Ramos (cell line): Measurements from ENCODE around the gene SACS.
"Not testable (repeated sequence)": the region's sequence is repeated elsewhere in the genome, so short reads cannot be mapped to it uniquely, and the experiment has no call there.

Experiments
- in situ Hi-C: fragments of 300-500 bp; cut with MboI; formaldehyde crosslinking; loops from one replicate; pipeline ENCODE4 v1.14.3; 2022; ENCODE audit warnings: low sequenced_read_pairs; ENCODE audit not compliant: unreplicated experiment

Gene SACS

DNA sequence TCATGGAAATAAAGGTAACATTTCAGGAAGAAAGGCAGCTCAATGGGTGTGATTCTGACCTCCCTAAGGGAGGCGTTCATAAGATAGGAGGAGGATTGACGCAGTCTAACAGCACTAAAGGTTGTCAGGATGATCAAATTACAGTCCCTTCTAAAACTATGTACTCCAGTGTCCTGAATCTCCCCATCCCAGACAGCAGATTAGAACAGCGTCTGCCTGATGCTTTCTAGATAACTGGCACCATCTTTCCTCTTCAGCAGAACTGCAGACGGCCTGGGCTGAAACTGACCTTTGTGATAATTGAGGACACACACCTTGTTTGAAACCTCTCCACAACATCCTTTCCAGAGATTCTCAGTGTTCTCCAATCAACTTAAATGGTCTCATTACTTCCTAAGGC lies 25.5 kb upstream of the SACS start:
- in situ Hi-C loops, result no loop called here

DNA sequence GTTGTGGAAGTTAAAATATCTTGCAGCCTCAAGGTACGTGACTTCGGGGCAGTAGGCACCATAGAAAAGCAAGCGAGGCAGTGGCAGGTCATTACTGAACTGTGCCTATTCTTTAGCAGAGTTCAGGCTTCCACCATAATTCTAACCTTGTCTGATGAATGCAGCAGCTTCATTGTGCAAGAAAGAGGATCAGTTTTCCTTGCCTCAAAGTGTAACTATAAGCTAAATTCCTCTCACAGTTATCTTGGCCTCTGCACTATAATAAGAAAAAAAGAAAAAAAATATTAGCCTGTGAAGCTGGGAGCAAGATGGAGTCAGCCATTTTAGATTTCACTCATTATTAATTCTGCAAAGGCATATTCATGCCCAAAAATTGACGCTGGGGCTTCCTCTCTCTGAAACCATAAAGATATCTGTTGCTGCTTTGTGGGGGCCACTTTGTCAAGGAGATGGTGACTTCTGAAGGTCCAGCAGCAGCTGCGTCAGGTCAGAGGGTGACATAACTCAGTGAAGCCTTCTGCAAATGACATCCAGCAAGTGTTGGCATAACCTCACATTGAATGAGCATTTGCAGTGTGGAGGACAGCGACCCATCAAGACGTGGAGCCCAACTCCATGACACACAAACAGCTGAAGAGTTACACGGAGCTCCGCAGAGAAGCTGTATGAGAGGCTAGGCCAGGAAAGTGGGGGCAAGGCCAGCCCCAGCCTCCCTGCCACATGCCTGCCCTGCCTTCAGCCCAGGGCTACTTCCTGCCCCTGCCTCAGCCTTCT lies 23.1 kb upstream of the SACS start:
- in situ Hi-C loops, result no loop called here

DNA sequence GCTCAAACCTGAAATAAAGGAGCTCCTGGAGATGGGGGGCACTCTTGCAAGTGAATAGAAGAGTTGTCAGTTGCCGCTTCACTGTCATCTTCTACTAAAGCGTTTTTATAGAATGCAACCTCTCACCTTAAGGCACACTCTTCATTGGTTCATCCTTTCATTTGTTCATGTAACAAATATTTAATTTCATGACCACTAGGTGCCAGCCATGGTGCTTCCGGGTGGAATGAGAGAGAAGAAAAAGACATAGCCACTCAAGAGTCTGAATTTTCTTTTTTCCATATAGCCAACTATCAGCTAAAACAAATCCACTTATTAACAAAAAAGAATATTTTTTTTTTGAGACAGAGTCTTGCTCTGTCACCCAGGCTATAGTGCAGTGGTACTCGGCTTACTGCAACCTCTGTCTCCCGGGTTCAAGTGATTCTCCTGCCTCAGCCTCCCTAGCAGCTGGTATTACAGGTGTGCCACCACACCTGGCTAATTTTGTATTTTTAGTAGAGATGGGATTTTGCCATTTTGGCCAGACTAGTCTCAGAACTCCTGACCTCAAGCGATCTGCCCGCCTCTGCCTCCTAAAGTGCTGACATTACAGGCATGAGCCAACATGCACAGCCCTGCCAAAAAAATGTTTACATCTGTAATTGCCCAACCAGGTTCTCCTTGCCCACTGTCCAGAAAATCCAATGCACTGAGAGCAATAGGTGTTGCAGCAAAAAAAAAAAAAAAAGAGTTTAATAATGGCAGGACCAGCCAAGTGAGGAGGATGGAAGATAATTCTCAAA lies 22.1 kb upstream of the SACS start:
- in situ Hi-C loops, result no loop called here

DNA sequence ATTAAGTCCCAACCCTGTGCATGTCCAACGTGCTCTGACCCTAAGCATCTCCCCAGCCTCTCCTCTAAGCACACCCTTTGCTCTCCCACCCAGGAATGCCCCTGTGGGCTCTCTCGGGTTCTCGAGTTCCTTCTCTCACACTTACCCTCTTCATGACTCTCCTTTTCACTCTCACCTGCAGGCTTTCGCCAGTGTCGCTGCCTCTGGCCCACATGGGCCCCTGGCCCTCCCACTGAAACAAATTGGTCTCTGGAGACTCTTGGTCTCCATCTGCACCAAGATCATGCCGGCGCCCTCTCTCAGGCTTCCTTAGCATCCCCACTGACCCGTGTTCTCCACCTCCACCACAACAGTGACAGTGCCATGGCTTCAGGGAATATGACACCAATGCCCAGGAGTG lies 19.6 kb upstream of the SACS start:
- in situ Hi-C loops, result no loop called here

DNA sequence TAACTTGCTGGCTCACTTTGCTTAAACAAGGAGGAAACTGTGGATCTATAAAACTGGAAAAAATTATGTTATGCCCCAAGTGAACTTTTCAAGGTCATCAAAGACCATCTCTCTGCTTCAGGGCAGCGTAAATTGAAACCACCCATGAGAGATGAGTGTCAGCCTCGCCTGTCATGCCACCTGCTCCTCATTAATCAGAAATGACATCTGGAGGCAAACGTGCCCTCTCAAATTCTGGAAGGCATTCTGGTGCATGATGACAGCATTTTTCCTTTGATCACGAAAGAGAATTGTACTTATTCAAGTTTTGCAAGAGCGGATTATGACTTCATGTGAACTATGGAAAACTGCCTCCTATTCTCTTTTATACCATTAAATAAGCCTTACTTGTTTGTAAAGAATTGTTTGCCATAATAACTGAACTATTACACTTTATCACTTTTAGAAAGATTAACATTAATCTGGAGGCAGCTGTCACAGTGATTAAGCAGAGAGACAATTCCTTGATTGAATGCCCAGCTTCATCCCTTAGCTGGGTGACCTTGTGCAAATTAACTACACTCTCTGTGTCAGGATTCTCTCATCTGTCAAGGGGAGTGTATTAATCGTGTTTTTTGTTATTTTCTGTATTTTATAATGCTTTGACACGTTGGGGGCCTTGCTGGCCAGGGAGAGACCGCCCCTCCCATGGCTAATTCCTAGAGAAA lies 17.0 kb upstream of the SACS start:
- in situ Hi-C loops, result no loop called here

DNA sequence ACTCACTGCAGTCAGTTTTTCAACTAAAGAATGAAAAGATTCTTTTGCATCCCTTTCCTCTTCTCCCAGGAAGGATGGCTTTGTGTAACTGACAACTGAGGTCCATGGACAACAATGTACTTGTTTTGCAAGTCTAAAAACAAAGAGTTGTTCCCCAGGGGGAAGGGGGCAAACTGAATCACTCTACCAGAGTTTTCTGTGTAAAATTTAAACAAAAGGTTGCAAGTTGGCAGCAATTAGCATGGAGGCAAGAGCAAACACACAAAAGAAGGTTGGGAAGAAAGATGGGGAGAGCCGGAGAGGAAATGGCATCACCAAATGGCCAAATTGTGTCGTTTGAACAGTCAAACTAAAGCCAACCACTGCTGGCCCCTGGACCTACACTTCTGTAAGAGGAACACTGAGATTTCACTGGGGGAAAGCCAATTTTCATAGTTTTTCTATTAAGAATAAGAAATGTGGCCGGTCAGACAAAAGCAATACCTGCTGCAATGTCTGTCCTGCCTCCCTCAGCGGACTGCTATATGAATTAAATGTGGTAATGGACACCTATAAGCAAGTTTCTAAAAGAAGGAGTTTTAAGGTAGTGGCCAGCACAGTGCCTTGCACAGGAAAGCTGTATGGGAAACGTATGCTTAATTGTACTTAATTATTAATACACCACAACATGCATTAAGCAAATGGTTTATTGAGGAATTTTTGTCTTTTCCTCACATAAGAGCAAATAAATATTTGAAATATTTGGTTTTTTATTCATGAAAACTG lies 16.1 kb upstream of the SACS start:
- in situ Hi-C loops, result no loop called here

DNA sequence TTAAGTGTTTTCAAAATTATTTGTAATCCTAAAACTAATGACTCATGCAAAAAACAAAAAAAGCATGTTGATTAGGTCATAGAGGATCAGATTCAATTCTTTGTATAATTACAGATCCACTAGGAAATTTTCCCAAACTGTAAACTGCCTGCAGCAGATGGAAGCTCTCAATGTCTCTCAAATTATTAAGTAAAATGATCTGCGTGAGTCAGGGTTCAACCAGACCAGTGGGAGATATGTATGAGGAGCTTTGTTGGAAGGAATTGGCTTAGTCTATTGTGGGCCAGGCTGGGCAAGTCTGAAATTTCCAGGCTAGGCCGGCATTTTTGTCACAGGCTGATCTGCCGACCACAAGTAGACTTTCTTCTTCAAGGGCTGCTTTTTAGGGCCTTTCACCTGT lies 14.4 kb upstream of the SACS start:
- in situ Hi-C loops, result no loop called here

DNA sequence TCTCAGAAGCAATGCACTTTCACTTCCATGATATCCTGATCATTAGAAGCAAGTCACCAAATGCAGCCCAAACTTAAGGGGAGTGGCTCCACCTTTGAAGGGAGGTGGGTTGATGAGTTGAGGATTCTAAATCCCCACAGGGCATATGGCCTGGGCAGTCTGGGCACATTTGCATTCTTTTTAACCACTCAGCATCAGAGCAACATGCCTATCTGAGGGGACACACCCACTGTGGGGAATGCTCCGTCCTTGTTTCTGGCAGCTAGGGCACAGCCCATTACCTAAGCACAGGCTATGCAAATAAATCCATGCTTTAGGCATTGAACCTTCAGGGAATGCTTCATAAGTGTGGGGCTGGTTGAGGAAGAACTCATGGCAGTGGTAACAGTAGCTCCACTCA lies 12.3 kb upstream of the SACS start:
- in situ Hi-C loops, result no loop called here

DNA sequence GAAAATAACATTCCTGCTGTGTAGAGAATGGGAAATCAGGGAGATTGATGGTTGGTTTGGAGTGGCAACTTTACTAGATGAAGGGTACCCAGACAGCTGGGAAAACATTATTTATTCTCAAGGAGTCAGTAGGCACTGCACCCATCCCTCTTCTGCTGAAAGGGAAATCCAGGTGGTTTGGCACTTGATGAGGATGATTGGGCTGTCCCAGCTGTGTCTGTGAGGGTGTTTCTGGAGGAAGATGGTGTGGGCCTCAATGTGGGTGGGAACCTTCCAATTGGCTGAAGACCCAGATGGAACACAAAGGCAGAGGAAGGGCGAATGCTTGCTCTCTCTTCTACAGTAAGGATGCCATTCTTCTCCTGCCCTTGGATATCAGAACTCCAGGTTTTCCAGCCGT lies 10.4 kb upstream of the SACS start:
- in situ Hi-C loops, result no loop called here

DNA sequence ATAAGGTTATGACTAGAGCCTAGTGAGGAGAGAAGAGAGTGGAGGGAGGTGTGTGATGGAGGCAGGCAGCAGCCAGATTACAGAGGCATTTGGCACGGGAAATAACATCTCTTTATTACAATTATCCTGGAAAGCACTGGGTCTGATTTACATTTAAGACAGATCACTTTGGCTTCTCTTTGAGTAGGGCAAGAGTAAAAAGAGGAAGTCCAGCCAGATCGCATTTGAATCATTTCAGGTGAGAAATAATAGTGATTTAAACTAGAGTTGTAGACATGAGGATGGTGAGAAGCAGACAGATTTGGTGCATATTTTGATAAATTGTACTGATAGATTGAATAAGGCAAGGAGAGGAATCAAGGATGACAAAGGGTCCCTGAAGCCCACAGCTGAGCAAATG lies 9.6 kb upstream of the SACS start:
- in situ Hi-C loops, result no loop called here

DNA sequence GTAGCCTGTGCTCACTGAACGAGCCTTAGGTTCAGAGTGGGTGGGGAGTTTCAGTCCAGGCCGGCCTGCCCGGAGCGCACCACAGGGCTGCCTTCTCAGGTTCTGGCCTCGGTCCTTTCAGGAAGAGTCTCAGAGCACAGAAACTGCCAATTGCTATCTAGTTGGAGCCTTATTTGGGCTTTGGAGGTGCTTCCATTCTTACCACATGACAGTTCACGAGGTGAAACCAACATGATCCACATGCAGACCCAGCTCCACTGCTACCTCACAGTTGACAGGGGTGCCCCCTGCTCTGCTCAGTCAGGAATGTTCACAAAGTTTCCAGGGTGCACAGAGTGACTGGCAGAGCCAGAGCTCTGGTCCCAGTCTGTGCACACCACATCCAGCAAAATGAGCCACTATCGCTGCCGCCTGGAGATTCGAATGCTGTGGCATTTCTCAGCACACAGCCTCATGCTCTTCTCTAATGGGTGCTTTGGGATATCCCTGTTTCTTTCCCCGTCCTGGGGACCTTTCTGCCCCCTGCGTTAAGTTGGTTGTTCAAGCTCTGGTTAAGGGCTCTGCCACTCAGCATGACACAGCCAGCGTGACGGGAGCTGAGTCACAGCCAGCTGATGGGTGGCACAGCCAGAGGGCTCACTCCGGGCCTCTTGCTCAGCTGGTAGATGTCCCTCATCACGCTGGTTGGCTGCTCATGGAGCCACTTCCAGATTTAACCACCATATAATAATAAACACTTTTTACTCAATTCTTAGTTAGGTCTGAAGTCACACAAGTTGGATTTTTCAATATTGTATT lies 7.5 kb upstream of the SACS start:
- in situ Hi-C loops, result no loop called here

DNA sequence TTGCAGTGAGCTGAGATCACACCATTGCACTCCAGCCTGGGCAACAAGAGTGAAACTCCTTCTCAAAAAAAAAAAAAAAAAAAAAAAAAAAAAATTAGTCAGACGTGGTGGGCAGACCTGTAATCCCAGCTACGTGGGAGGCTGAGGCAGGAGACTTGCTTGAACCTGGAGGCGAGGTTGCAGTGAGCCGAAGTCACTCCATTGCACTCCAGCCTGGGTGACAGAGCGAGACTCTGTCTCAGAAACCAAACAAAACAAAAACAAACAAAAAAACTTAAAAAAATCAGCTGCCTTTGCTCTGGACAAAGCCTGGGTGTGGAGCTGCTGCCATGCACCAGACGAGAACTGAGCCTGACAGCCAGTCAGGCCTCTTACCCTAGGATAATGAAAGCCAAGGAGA lies 6.8 kb upstream of the SACS start:
- in situ Hi-C loops, result not testable (repeated sequence)

DNA sequence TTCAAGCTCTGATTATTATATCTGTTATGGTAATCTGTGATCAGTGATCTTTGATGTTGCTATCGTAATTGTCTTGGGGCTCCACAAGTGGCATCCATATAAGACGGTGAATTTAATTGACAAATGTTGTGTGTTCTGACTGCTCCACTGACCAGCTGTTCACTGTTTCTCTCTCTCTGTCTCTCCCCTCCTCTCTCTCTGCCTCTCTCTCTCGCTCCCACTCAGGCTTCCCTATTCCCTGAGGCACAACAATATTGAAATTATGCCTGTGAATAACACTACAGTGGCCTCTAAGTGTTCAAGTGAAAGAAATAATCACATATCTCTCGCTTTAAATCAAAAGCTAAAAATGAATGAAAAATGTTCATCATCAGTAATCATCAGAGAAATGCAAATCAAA lies 4.4 kb upstream of the SACS start:
- in situ Hi-C loops, result no loop called here

DNA sequence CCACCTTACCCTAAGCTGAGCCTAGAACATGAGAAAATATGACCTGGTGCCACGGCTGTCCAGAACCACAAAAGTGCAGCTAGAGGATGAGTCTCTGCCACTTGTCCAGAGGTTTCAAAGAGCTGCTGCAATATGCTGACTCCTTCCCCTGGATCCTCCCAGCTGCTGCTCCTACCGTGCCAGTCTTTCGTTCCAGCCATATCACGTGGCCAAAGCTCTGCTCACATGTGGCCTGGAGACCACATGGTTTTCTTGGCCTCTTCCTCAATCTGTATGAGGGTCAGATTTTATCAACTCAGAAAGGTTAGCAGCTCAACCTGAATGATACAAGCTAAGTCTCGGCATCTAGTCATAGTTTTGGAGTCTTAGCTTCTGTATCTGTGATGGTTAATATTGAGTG lies 3.2 kb upstream of the SACS start:
- in situ Hi-C loops, result no loop called here

DNA sequence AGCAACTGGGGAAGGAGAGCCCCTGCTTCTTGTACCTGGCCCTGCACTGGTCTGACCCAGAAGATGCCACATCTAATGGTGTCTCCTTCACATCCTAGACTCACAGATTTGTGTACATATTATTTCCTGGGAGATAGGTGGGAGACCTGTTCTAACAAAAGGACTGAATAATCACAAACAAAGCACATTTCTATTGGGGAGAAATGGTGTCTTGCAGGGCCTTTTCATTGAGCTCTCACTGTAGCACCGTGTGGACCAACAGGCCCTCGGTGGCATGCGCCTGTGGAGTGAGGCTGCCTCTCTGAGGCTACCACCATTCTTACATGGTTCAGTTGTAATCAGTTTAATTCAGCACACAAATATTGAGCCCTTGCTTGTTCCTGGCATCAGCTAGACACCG lies 989 bp upstream of the SACS start:
- in situ Hi-C loops, result no loop called here

DNA sequence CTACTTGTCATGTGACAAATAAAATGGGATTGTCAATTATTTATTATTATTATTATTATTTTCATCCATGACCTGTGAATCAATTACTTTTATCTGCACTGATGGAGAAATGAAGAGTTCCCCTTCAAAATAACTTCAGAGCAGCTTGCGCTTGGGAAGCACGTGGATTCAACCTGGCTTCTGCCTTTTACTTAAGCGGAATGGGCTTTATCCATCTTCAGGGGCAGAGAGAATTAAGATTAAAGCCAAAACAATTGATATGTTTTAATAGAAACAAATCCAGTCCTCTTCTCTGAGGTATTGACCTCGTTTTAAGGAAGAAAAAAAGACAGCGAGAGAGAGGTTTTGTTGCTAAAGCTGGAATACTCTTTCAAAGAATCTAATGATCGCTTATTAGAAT lies 876 bp downstream of the SACS start:
- in situ Hi-C loops, result no loop called here

DNA sequence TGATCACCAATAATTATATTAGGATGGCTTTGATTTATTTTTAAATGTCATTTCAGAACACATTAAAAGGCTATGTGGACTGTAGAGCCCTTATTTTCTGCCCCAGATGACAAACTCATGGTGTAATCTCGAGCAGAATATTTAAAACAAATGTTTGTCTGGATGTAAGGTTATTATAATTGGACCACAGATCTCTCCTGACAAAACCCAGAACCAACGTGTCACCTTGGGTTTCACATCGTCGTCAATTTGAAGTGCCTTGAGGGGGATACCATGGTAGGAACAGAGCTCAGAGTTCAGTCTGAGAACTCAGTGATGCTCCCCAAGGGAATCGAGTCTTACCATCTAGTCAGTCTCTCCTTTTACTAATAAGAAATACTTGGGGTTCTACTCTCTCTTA lies 2.8 kb downstream of the SACS start:
- in situ Hi-C loops, result no loop called here

DNA sequence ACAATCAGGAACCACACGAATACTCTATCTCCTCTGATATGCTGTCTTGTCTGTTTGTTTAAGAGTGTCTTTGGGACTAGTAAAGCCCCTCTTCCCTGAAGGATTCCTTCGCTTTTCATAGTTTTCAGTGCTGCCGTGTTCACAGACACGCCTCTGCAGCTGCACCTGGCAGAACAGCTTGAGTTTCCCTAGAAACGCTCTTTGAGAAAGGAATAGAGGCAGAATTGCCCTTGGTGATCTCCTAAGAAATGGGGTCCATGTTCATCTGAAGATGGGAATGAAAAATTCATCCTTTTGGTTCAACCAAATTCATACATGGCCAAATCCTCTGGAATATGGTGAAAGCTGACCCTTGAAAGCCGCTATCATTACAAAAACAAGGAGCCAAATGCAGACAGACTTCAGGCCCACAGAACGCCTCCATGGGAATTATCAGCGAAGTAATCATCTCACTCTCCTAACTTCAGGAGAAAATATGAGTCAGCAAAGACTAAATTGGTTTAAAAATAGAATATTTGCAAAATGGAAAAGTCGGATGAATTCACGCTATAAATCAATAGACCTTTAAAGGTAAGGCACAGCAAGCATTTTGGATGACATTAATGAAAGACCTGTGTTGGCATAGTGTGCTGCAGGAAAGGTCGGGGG lies 5.5 kb downstream of the SACS start:
- in situ Hi-C loops, result no loop called here

DNA sequence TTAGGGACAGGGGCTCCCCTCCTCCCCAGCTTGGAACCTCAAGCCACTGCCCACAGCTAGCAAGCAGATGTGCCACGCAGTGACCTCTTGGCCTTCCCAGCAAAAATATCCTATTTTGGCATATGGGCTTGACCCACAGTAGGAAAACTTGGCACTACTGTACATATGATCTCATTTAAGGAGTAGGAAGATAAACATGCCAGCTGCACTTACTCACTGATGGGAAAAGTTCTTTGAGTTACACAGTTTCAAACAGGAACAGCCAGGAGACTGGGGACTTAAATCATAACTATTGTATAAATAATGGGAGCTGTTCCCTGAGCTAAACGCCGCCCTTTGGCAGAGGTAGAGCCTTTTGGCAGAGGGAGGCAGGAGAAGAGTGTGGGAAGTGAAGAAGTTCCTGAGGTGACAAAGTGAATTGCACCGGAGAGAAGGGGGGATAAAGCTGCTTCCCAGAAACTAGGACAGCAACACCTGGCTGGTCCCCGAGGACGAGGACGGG lies 6.1 kb downstream of the SACS start:
- in situ Hi-C loops, result no loop called here
